Peyer's patch (tissue), 4 donors: ENCODE results near the gene KIF21A.

ENCODE experiments used
- CTCF ChIP-seq, 6 experiments: fragments of 450-650 bp in 4 of 6; fragments of 200-600 bp in 2 of 6; sonication (generic) in 1 of 6; IDR thresholded peaks; one replicate each; pipeline ENCODE4 v1.5.1; 2017 to 2019; ENCODE audit warnings: antibody characterized with exemption in 6 of 6, mild to moderate bottlenecking in 3 of 6, moderate library complexity in 1 of 6
- POLR2A ChIP-seq, 2 donors: fragments of 450-650 bp; IDR thresholded peaks; one replicate each; pipeline ENCODE4 v1.5.1; 2017; ENCODE audit warnings: antibody characterized with exemption in 2 of 2, mild to moderate bottlenecking in 2 of 2, moderate library complexity in 2 of 2

GRCh38 chr12:39294715-39295114 is 148.2 kb downstream of the KIF21A start:
- TF ChIP-seq CTCF (IDR thresholded peaks at IDR 0.05) (no peak), POLR2A (IDR thresholded peaks at IDR 0.05) (no peak)
